ENCODE measurements around the gene PTGR3.

The PTGR3 gene, protein sequence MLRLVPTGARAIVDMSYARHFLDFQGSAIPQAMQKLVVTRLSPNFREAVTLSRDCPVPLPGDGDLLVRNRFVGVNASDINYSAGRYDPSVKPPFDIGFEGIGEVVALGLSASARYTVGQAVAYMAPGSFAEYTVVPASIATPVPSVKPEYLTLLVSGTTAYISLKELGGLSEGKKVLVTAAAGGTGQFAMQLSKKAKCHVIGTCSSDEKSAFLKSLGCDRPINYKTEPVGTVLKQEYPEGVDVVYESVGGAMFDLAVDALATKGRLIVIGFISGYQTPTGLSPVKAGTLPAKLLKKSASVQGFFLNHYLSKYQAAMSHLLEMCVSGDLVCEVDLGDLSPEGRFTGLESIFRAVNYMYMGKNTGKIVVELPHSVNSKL

DNA sequence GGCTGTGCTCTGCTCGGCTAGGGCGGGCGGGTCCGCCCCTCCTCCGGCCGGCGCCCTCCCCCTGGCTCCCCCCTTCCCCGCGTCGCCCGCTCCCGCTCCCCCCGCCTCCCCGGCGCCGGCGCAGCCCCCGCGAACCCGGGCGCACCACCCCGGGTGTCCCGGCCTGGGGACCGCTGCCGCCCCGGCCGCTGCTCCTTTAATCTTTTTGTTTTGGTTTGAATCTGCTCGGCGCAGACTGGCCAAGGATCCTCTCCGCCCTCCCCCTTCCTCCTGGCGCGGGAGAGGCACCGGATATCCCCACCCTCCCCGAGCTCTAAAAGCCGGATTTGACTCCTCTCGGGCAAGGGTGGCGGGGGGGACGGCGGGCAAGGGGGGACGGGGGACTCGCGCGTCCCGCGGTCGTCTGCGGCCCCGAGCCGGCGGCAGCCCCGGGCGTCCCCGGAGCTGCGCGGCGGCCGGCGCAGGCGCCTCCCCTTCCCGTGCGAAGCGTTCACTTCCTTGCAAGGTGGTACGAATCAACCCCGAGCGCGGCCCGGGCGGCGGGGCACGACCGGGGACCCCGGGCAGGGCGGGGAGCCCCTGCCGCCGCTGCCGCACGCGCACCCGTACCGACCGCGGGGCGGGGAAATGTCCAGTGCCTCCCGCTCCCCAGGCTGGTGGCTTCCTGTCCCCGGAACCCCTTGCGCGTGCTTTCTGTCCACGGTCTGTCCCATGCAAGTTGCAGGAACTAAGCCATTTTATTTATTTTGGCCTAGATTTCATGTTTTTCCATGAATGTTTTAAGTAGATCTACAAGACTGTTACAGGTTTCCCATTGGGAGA lies at the start of gene PTGR3:
Gene PTGR3, minus strand, starts transcription at position 11 of the 822 bp plus-strand sequence. CDS start 81 bp downstream, outside the sequence.
- DNase-seq: peak; percentile 90

DNA sequence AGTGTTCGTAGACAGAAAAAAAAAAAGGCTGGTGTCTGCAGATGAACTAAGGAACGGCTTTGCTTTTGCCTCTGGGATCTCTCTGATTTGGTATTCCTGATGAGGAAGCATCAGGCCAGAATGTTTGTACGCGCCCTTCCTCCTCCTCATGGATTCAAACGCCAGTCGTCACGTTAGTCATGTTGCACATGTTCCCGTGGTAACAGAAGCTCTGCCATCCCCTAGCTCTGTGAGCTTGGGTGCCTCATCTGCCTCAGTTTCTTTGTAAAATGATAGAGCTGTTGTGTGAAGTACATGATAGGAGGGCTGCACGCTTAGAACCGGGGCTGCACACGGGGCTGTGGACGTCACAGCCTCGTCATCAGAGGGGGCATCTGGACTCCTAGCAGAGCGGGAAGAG lies 48.7 kb upstream of the PTGR3 start:
- no peak for DNase-seq

DNA sequence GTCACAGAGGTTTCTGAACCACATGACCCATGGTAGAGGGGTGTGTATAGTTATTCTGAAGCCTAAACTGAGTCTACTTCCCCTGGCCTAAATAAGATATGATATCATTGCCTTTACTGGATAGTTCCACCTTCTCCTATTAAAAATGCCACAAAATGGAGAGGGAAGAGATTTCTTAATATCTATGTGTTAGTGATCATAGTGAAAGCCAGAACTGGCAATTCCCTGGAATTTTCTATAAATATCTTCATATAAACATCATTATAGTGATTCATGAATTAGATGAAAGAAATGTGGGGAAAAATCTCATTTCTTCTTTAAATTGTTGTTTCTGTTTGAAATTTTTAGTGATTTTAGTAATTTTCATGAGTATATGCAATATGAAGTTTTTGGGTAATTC lies 47.4 kb upstream of the PTGR3 start:
- peak; percentile 22 for DNase-seq

DNA sequence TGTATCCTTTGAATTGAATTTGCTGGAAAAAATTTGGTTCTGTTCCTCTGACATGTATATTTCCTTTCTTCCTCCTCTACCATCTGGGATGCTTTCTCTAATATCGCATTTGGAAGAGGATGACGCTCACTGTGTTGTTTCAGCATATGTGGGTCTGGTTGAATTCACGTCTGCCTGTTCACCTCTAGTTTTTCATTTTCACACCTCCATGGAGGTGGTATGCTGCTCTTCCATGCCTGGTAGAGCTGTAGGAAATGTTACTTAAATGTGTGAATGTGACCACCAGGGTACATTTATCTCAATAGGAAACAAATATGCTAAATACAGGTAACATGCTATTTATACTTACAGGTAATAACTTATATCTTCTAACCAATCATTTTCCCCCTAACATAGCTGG lies 46.2 kb upstream of the PTGR3 start:
- no peak for DNase-seq

DNA sequence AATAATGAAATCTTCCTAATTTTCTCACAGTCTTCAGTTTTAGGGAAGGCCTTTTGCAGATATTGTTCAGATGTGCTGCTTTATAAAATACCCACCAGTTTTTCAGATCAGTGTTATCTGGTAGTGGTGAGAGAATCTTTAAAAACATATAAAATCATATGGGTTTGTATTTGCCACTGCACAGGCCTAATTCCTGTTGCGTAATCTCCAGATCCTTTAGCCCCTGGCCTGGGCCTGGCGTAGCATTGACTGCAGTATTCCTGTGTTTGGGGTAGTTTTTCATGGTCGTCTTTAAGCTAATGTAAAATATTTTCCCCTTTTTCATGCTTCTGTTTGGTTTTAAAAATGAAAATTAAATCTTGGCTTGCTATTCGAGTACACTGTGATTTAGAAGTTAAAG lies 44.8 kb upstream of the PTGR3 start:
- no peak for DNase-seq

DNA sequence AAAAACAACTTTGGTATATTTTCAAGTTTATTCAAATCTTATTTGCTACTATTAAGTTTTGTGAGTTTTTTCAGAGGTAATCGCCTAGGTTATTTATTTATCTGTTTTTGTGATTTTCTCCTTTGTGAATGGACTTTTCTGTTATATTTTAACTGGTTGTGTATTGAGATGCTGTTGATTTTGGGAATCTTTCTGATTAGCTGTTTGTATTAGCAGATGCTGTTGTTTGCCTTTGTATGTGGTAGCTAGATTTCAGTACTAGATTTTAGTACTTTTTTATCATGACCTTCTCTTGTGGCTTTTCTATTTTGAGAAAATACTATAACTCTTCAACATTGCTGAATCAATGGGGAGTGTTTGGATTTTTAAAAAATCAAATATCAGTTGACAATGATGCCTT lies 44.1 kb upstream of the PTGR3 start:
- DNase-seq: no peak

DNA sequence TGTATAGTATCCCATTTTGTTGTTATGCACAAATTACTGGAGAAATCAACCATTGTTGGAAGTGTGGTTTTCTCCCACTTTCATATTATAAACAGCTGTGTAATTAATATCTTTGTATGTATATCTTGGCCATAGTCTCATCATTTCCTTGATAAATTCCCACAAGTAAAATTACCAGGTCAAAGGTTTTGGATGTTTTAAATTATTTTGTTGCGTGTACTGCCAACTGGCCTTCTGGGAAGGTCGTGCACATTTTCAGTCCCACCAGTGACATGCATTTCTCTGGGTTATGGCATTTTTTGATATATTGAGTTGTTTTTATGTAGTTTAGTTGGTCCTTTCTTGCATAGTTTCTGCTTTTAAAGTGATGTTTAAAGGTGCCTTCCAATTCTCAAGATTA lies 43.2 kb upstream of the PTGR3 start:
- DNase-seq: no peak

DNA sequence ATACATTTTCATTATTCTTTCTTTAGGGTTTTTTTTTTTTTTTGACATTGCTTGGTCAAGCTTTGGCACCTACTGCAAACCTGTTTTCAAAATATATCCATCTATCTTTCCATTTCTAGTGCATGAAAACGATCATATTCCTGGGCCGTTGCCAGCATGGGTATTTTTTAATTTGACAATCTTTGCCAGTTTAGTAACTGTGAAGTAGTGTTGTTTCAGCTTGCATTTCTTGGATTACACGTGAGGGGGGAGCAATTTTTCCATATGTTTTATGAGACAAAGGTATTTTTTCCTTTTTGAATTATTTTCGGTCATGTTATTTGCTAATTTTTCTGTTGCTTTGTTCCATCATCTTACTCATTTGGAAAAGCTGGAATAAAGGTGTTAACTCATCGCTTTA lies 42.5 kb upstream of the PTGR3 start:
- no peak for DNase-seq

DNA sequence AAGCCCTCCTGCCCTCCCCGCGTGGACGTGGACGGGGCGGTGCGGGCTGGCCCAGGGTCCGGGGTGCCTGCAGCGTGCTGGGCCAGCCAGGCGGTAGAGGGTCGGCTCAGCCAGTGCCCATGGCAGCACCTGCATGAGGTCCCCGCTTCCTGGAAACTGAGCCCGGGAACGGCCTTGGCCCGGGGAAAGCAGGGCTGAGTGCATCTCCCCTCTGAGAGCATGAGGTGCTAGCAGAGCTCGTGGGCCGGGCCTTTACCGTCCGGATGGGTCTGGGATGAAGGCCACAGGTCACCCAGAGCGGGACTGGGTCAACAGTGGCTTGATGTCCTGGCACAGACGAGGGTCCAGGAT lies 41.5 kb upstream of the PTGR3 start:
- DNase-seq: no peak

DNA sequence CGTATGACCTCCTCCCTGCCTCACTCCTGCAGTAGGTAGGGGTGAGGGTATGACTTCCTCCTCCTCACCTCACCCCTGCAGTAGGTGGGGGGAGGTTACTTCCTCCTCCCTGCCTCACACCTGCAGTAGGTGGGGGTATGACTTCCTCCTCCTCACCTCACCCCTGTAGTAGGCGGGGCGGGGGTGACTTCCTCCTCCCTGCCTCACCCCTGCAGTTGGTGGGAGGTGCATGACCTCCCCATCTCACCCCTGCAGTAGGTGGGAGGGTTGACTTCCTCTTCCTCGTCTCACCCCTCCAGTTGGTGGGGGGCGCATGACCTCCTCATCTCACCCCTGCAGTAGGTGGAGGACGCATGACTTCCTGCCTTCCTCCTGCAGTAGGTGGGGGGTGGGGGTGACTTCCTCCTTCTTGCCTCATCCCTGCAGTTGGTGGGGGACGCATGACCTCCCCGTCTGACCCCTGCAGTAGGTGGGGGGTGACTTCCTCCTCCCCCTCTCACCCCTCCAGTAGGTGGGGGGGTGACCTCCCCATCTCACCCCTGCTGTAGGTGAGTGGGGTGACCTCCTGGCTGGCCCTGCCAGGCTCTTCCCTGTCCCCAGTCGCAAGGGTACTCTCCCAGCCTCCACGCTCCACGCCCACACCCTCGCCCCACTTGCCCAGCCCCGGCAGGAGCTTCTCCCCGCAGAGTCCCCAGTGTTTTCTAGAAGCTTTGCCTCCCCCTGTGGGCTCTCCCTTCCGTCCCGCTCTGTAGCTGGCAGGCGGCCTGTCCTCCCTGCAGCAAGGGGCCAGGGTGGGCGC lies 40.9 kb upstream of the PTGR3 start:
- DNase-seq: no peak

DNA sequence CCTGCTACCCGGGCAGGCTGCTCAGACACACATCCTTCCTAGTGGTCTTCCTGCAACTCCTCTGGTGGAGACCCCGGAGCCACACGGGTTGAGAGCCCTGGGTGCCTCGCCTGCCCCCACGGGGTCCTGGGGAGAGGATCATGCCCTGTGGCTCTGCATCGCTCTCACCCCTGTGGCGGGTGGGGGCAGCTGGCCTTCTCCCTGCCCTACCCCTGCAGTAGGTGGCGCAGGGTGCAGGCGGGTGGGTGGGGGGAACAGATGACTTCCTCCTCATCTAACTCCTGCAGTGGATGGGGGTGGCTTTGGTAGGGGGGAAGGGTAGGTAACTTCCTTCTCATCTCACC lies 40.2 kb upstream of the PTGR3 start:
- no peak for DNase-seq

DNA sequence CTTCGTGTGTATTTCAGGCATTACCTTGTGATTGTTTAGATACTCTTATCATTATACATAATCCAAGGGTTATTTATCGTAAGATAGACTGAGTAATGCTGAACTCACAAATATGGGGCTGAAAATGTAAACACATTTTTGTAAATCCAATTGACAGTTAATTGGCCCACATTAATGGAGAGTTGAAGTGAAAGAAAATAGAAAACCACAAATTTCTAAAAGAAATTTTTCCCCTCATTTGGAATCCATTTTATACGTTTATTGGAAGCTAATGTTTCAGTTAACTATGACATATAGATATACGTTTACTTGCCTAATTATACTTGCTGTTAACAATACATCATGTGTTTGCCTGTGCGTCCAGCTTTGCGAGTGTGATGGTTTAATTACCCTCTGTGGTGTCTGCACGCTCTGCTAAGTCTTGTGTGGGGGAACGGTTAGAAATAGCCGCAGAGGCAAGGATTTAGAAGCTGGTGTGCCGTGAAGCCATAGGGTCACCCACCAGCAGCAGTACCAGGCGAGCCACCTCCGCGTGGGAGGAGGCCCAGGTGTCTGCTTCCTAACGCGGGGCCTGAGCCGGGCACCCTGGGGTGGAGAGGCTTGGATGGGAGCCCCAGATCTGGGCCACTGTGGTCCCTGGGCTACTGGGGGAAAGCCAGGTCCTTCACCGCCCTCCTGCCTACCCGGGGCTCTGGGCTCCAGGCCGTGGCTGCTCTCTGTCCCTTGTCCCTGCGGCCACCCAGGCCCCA lies 39.7 kb upstream of the PTGR3 start:
- no peak for DNase-seq

DNA sequence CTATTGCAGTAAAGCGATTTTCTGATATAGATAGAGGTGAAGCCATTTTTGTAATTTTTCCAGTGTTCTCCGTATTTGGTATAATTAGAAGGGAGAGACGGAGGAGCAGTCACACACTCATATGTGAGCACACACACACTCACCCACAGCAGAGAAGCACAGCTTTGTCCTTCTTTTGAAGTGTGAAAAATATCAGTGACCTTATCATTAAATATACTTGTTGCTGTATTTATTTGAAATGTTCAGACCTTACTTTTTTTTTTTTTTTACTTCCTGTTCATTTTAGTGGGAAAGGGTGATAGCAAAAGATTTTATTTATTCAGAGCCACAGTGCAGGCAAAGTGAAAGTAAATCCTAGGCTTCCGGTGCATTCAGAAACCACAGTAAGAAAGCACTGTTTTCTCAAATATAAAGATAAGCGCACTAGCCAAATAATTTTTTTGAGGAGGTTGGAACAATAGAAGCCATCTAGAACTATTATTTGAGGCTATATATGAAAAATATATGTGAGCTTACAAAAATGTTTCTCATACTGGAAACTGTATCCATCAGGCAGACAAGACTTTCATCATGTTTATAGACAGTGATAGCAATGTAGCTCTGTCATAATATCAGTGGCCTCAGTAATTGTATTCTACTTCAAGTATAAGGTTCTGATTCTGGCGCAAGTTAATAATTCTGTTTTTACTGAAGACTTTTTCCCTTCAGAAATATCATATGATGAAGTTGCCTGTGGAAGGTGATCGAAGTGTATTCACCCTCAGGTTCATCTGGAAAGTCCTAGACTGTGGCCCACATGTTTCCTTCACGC lies 38.9 kb upstream of the PTGR3 start:
- peak; percentile 52 for DNase-seq

DNA sequence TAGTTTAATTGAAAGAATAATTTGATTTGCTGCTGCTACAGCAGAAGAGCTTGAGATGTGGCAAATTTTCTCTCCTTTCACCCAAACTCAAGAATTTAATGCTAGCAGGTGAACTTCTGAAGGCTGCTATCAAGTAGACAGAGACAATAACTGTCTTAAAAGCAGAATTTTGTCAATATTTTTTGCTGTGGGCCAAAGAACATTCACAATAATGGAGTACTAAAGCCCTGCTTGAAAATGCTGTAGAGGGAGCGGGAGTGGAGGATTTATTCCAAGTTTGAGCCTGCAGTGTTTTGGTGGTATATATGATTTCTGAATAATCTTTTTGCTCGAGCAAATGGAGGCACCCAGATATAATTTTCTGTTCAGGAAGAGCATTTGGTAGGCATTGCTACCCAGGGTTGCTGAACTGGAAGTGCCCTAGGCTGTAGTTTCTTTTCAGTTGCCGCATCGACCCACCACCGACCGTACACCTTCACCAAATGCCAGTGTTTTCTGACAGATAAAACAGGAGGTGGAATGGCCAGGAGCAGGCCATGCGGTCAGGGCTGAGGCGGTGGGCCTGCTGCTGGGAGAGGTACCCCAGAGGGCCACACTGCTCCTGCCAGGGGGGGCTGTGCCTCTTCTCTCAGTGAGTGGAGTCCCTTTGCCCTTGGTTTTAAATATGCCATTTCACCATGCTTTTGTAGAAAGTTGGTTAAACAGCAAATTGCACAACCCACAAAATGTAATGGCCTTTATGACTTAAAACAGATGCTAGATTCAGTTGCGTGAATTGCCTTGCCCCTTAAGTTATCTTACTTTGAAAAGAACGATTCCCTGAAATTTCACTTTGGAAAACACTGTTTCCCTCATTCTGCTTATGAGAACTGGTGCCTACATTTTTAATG lies 38.0 kb upstream of the PTGR3 start:
- DNase-seq: peak; percentile 31

DNA sequence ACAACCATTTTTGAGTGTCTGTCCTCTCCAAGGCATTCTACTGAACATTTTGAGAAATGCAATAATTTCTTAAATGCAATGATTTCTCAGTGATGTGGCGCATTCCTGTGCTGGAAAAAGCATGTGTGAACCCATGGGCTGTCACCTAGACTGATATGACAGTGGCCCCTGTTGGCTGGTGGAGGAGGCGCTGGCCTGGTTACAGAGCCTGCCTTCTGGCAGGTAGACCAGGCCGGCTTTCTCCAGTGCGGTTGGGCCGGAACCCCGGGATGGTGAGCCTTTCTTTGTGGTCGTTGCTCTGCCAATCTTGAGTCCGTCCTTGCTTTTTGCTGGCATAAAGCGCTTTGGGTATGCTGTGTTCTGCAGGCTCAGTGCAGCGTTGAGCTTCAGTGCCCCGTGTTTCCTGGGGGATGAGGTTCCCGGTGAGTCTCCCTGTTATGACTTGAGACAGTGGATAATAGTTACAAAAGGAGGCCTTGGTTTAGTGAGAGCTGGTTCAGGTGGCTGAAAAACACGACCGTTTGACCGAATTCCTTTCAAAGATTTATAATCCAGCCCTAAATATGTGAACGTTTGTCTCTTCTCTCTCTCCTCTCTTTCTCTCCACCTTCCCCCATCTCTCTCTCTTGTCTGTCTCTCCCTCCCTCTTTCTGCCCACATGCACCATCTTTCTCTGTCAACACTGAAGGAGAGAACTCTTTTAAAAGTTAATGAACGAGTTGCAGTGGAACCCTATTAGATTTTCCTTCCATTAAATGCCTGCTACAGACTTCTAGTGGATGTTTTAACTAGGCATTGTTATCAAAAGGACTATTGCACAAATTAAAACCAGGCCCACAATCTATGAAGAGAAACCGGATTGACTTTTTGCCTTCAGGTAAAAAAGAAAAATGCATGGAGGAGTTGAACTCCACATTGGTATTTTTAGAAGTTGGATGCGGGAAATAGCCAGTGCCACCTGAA lies 35.7 kb upstream of the PTGR3 start:
- DNase-seq: peak; percentile 21

DNA sequence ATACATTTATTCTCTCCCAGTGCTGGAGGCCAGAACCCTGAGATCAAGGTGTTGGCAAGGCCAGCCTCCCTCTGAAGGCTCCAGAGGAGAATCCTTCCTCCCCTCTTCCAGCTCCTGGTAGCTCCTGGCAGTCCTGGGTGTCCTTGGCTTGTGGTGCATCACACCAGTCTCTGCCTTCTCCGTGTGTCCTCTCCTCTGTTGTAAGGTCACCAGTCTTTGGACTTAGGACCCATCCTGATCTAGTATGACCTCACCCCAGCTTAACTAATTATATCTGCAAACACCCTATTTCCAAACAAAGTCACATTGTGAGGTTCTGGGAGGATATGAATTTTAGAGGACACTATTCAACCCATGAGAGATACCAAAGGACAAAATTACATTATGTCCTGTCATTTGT lies 32.8 kb upstream of the PTGR3 start:
- DNase-seq: no peak

DNA sequence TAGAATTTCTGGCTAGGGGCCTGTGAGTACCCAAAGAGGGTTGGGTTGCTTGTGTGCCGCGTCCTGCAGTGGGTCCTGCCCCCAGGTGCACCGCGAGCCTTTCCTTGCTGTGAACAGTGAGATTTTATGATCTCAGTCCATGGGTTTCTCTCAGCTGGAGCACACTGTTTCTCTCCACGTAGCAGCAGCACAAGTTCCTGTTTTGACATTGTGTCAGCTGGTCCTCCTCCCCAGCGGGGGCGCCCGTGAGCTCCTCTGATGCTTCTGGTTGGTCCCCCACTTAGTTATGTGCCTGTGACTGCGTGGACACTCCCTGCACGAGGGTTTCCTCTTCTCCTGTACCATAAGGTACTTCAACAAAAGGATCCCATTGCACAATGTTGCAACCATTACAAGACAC lies 31.5 kb upstream of the PTGR3 start:
- DNase-seq: no peak

DNA sequence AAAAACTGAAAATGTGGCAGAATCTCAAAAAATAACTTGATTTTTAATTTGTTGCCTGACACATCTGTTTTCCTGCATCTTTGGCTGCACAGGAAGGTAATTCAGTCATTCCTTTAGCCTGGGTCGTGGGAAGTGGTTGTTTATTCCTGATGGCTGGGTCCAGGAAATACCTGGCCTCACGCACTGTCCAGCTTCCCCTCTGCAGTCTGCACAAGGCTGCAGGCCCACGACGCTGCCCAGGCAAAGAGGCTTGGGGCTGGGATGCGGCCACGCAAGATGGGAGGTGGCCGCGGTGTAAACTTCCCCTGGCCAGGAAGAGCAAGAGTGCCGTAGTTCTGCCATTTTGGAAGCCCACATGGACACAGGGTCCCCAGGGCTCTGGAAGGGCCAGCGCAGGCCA lies 29.8 kb upstream of the PTGR3 start:
- DNase-seq: no peak

DNA sequence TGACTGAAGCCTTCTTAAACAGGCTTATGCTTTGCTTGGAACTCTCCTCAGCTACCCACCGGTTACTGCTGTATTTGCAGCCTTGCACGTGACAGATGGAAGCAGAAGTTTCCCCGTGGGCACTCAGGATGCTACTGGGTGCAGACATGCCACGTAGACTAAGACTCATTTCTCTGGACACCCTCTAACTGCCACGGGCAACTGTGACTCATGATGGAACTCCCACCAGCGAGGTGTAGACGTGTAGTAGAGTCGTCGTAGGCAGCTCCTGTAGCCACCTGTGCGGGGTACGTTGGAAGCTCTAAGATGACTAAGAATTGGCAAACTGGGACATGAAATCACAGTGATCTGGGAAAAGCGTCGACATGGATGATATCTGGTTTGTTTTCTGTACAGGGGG lies 29.2 kb upstream of the PTGR3 start:
- DNase-seq: no peak

DNA sequence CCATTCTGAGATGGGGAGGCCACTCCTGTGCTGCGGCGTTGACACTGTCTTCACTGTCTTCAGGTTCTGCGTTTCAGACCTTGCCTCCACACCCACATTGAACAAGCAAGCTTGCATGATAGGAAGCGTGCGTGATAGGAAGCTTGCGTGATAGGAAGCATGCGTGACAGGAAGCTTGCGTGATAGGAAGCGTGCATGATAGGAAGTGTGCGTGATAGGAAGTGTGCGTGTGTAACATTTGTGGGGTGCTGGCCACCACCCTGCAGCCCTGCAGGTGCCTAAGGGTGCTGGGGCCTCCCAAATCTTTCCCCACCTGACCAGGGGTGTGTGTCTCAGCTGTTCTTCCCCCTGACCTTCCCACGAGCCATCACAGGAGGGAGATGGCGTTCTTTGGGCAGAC lies 27.0 kb upstream of the PTGR3 start:
- no peak for DNase-seq
